Neural progenitor cell (in vitro differentiated cells): ENCODE measurements around the gene ATF6. TPM values are rescaled to one million over a fixed set of nuclear protein-coding genes. Genes with fewer than 3 reads are reported as not detected.

Experiments used
- DNase-seq: peaks from one replicate; pipeline ENCODE4 v3.0.0-alpha.2; 2016; ENCODE audit warnings: low spot score
- H2AFZ ChIP-seq: fragments of 200-600 bp; sonication (generic); replicated peaks from 2 replicates; pipeline ENCODE4 v1.6.1; 2016; ENCODE audit warnings: antibody characterized with exemption
- H3F3A ChIP-seq: fragments of 200-600 bp; sonication (generic); 2 replicates; pipeline ENCODE4 v1.6.1; 2016; ENCODE audit warnings: antibody characterized with exemption, low read depth
- H3K27ac ChIP-seq: fragments of 200-600 bp; sonication (generic); 2 replicates; pipeline ENCODE4 v1.5.1; 2016; ENCODE audit warnings: mild to moderate bottlenecking
- H3K27me3 ChIP-seq: fragments of 200-600 bp; sonication (generic); 2 replicates; pipeline ENCODE4 v1.6.1; 2016; ENCODE audit warnings: mild to moderate bottlenecking, moderate library complexity
- H3K36me3 ChIP-seq: fragments of 200-600 bp; sonication (generic); 2 replicates; pipeline ENCODE4 v1.5.1; 2016
- H3K4me1 ChIP-seq: fragments of 200-600 bp; sonication (generic); 2 replicates; pipeline ENCODE4 v1.6.1; 2016; ENCODE audit warnings: mixed run types
- H3K4me2 ChIP-seq: fragments of 200-600 bp; sonication (generic); 2 replicates; pipeline ENCODE4 v1.6.1; 2016
- H3K4me3 ChIP-seq: fragments of 200-600 bp; sonication (generic); 2 replicates; pipeline ENCODE4 v1.5.1; 2016
- H3K79me2 ChIP-seq: fragments of 200-600 bp; sonication (generic); 2 replicates; pipeline ENCODE4 v1.6.1; 2016; ENCODE audit warnings: low read depth
- H3K9ac ChIP-seq: fragments of 200-600 bp; sonication (generic); 2 replicates; pipeline ENCODE4 v1.6.1; 2016
- H3K9me3 ChIP-seq: fragments of 200-600 bp; sonication (generic); 2 replicates; pipeline ENCODE4 v1.5.1; 2016; ENCODE audit warnings: low read depth
- H4K20me1 ChIP-seq: fragments of 200-600 bp; sonication (generic); 2 replicates; pipeline ENCODE4 v1.6.1; 2016; ENCODE audit warnings: low read depth
- H3K27ac Mint-ChIP-seq: 3 replicates; pipeline ENCODE4 v1.8.0; 2021; ENCODE audit warnings: mixed read lengths
- H3K27me3 Mint-ChIP-seq: 2 replicates; pipeline ENCODE4 v1.8.0; 2022; ENCODE audit warnings: low read depth, mild to moderate bottlenecking, inconsistent platforms, moderate library complexity, mixed read lengths; ENCODE audit not compliant: insufficient read depth
- H3K36me3 Mint-ChIP-seq: 3 replicates; pipeline ENCODE4 v1.8.0; 2021; ENCODE audit warnings: mixed read lengths
- H3K4me1 Mint-ChIP-seq: 3 replicates; pipeline ENCODE4 v1.8.0; 2021; ENCODE audit warnings: mixed read lengths
- H3K4me3 Mint-ChIP-seq: 3 replicates; pipeline ENCODE4 v1.8.0; 2021; ENCODE audit warnings: mild to moderate bottlenecking, moderate library complexity, mixed read lengths
- H3K9me3 Mint-ChIP-seq: 3 replicates; pipeline ENCODE4 v1.8.0; 2020; ENCODE audit warnings: mixed read lengths
- EZH2 ChIP-seq: fragments of 200-600 bp; sonication (generic); IDR thresholded peaks from 2 replicates; pipeline ENCODE4 v1.6.1; 2017; ENCODE audit warnings: antibody characterized with exemption, mild to moderate bottlenecking, moderate library complexity
- EZH2phosphoT487 ChIP-seq: fragments of 200-600 bp; sonication (generic); IDR thresholded peaks from 2 replicates; pipeline ENCODE4 v1.6.1; 2017; ENCODE audit warnings: antibody characterized with exemption
- total RNA-seq: library from RNA; depleted of rRNA; stranded (reverse); fragments of >200 nt; gene quantifications from 2 replicates; pipeline ENCODE4 v1.2.3, GENCODE V29; 2015; ENCODE audit warnings: low replicate concordance
- TF ChIP-seq, protein P1 (sequence below): fragments of 200-600 bp; sonication (generic); IDR thresholded peaks from 2 replicates; pipeline ENCODE4 v1.5.1; 2017; ENCODE audit warnings: antibody characterized with exemption, mild to moderate bottlenecking

ATF6 gene
- total RNA-seq, 1 donor from 2014 or later: 31.7 TPM

DNA sequence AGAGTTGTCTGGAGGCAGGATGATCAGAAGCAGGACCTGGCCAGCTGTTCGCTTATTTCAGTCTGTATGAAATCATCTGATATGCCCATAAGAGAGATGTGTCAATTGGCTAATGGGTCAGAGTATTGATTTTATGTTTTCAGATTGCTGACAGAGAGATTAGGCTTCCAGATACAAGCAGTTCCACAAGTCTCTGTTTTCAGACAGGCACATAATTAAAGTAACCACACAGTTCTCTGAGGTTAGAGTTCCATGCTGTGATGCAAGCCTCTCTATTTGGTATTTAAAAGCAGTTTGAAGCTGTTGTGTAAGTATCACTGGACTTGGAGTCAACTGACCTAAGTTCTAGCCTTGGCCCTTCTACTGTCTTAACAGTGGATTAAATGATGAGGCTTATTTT is 50.1 kb downstream of the ATF6 start:
- no peak for TF ChIP-seq EZH2
- TF ChIP-seq EZH2phosphoT487: no peak
- TF ChIP-seq, protein P1, sequence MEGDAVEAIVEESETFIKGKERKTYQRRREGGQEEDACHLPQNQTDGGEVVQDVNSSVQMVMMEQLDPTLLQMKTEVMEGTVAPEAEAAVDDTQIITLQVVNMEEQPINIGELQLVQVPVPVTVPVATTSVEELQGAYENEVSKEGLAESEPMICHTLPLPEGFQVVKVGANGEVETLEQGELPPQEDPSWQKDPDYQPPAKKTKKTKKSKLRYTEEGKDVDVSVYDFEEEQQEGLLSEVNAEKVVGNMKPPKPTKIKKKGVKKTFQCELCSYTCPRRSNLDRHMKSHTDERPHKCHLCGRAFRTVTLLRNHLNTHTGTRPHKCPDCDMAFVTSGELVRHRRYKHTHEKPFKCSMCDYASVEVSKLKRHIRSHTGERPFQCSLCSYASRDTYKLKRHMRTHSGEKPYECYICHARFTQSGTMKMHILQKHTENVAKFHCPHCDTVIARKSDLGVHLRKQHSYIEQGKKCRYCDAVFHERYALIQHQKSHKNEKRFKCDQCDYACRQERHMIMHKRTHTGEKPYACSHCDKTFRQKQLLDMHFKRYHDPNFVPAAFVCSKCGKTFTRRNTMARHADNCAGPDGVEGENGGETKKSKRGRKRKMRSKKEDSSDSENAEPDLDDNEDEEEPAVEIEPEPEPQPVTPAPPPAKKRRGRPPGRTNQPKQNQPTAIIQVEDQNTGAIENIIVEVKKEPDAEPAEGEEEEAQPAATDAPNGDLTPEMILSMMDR: no peak
- Mint-ChIP-seq H3K27me3 (no peaks in the 10 kb centered on the region), H3K27ac (peak overlapping the region; percentile 36), H3K36me3 (peaks cover 16% of the 10 kb centered on the region), H3K4me3 (no peak overlapping the region), H3K4me1 (peaks cover 3% of the 10 kb centered on the region), H3K9me3 (peaks cover 2% of the 10 kb centered on the region)
- H4K20me1 ChIP-seq: no peaks in the 10 kb centered on the region
- no peak overlapping the region for H3K9ac ChIP-seq
- H3F3A ChIP-seq: no peaks in the 10 kb centered on the region
- H3K9me3 ChIP-seq: no peaks in the 10 kb centered on the region
- no peak overlapping the region for H3K27ac ChIP-seq
- no peaks in the 10 kb centered on the region for H3K27me3 ChIP-seq
- no peaks in the 10 kb centered on the region for H3K4me1 ChIP-seq
- no peaks in the 10 kb centered on the region for H3K79me2 ChIP-seq
- H3K36me3 ChIP-seq: no peaks in the 10 kb centered on the region
- no peak overlapping the region for H2AFZ ChIP-seq
- no peak for DNase-seq
- H3K4me3 ChIP-seq: no peak overlapping the region
- no peak overlapping the region for H3K4me2 ChIP-seq

DNA sequence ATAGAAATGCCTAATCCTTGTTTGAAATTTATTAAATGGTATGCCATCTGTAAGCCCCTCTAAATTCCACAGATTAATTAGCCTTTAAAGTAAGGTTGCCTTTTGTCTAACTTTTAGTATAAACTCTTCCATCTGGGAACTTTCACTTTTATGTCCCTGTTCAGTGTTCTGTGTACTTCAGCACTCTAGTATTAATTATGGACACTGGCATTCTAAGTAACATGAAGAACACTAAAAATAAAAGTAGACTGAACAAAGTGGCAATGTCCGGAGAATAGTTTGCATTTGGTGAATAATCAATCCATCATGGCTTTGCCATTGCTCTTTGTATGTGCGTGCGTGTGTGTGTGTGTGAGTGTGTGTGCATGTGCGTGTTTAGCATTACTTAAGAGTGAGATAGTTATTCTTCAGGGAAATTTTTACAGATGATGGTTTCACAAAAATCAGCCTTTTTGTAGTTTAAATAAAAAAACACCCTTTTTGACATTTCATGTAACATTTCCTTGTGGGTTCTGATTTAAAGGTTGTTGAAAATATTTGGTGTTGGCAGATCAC is 51.1 kb downstream of the ATF6 start:
- H3F3A ChIP-seq: no peaks in the 10 kb centered on the region
- H3K4me1 ChIP-seq: no peaks in the 10 kb centered on the region
- no peak overlapping the region for H3K27ac ChIP-seq
- H3K9me3 ChIP-seq: no peaks in the 10 kb centered on the region
- H3K36me3 Mint-ChIP-seq: peaks cover 8% of the 10 kb centered on the region
- no peaks in the 10 kb centered on the region for H3K36me3 ChIP-seq
- no peaks in the 10 kb centered on the region for H3K27me3 Mint-ChIP-seq
- no peaks in the 10 kb centered on the region for H4K20me1 ChIP-seq
- H3K9me3 Mint-ChIP-seq: no peaks in the 10 kb centered on the region
- DNase-seq: no peak
- no peaks in the 10 kb centered on the region for H3K27me3 ChIP-seq
- no peak overlapping the region for H2AFZ ChIP-seq
- H3K27ac Mint-ChIP-seq: no peak overlapping the region
- no peak overlapping the region for H3K4me3 Mint-ChIP-seq
- TF ChIP-seq EZH2 (no peak), EZH2phosphoT487 (no peak)
- TF ChIP-seq, protein P1: no peak
- H3K4me3 ChIP-seq: no peak overlapping the region
- no peak overlapping the region for H3K4me2 ChIP-seq
- no peaks in the 10 kb centered on the region for H3K79me2 ChIP-seq
- peaks cover 3% of the 10 kb centered on the region for H3K4me1 Mint-ChIP-seq
- no peak overlapping the region for H3K9ac ChIP-seq

DNA sequence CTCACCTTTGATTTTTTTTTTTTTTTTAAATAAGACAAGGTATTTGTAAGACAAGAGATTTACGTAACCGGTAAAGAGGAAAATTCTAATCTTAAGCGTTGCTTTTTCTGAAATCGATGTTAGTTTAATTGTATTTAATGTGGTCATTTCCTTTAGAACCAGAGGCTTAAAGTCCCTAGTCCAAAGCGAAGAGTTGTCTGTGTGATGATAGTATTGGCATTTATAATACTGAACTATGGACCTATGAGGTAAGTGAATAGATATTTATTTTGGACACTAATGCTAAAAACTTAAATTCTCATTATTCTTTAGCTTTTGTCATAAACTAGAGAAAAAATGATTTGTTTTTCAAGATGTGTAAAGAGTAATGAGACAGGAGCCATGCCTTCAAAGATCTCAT is 54.8 kb downstream of the ATF6 start:
- Histone ChIP-seq H3K4me1 (no peaks in the 10 kb centered on the region), H3K36me3 (no peaks in the 10 kb centered on the region), H3K4me2 (no peak overlapping the region), H3K4me3 (no peak overlapping the region), H2AFZ (no peak overlapping the region), H3K27me3 (no peaks in the 10 kb centered on the region), H3F3A (no peaks in the 10 kb centered on the region), H3K79me2 (no peaks in the 10 kb centered on the region), H3K27ac (no peak overlapping the region), H3K9ac (no peak overlapping the region), H3K9me3 (no peaks in the 10 kb centered on the region), H4K20me1 (no peaks in the 10 kb centered on the region)
- Mint-ChIP-seq H3K9me3 (no peaks in the 10 kb centered on the region), H3K4me3 (no peak overlapping the region), H3K27ac (no peak overlapping the region), H3K4me1 (peaks cover 3% of the 10 kb centered on the region), H3K36me3 (peaks cover 11% of the 10 kb centered on the region), H3K27me3 (no peaks in the 10 kb centered on the region)
- DNase-seq: no peak
- TF ChIP-seq EZH2 (no peak), EZH2phosphoT487 (no peak)
- TF ChIP-seq, protein P1: no peak
